ENCODE data around the gene CSKMT. TPM values are rescaled to one million over a fixed set of nuclear protein-coding genes. Genes with fewer than 3 reads are reported as not detected.
A peak's percentile ranks its signal among the peaks of the same experiment; 100 is the strongest.
"Not testable (repeated sequence)": the region's sequence is repeated elsewhere in the genome, so short reads cannot be mapped to it uniquely, and the experiment has no call there.

The CSKMT gene
- total and polyA plus RNA-seq, 5 donors from 2014 or later = 1.9 to 12.3 (median 3.1) TPM

- not testable (repeated sequence) for DNase-seq; H3K36me3 Mint-ChIP-seq; H3K27ac Mint-ChIP-seq; H3K9me3 Mint-ChIP-seq; H3K9me3 ChIP-seq (ENCODE audit: control insufficient read depth in 2 of 2, low read length in 2 of 2); ATAC-seq (ENCODE audit: low read depth in 2 of 2); H3K27ac ChIP-seq (ENCODE audit: insufficient read depth, low read length, poor library complexity, severe bottlenecking); H3K27me3 ChIP-seq (ENCODE audit: control insufficient read depth, insufficient read depth, low read length); H3K4me3 ChIP-seq (ENCODE audit: low read depth, low read length); H3K4me3 Mint-ChIP-seq; H3K36me3 ChIP-seq (ENCODE audit: control insufficient read depth, insufficient read depth, low read length); H3K27me3 Mint-ChIP-seq
- H3K4me1 Mint-ChIP-seq = peaks cover 0 to 35% (median 18%) of the 10 kb centered on the region in 4 donors
- peaks cover 27% of the 10 kb centered on the region for H3K4me1 ChIP-seq (ENCODE audit: control insufficient read depth, insufficient read depth, low read length, poor library complexity, severe bottlenecking)
Measured at GRCh38 chr11:62703921-62704320, 38.8 kb downstream of the CSKMT start.

- Mint-ChIP-seq H3K27ac (peak overlapping the region; percentile 56 to 92 (median 86)), H3K4me1 (peaks cover 0 to 49% (median 22%) of the 10 kb centered on the region in 4 donors), H3K4me3 (peak overlapping the region; percentile 90 to 93 (median 91)), H3K9me3 (no peaks in the 10 kb centered on the region), H3K36me3 (no peaks in the 10 kb centered on the region), H3K27me3 (no peaks in the 10 kb centered on the region)
- H3K27ac ChIP-seq (ENCODE audit: insufficient read depth, low read length, poor library complexity, severe bottlenecking) = peak overlapping the region; percentile 83
- DNase-seq = no peak
- H3K4me1 ChIP-seq (ENCODE audit: control insufficient read depth, insufficient read depth, low read length, poor library complexity, severe bottlenecking) = peaks cover 38% of the 10 kb centered on the region
- no peak for ATAC-seq (ENCODE audit: low read depth in 2 of 2)
- H3K27me3 ChIP-seq (ENCODE audit: control insufficient read depth, insufficient read depth, low read length) = no peaks in the 10 kb centered on the region
- no peaks in the 10 kb centered on the region for H3K9me3 ChIP-seq (ENCODE audit: control insufficient read depth in 2 of 2, low read length in 2 of 2)
- H3K36me3 ChIP-seq (ENCODE audit: control insufficient read depth, insufficient read depth, low read length) = no peaks in the 10 kb centered on the region
- H3K4me3 ChIP-seq (ENCODE audit: low read depth, low read length) = peak overlapping the region; percentile 86
Measured at GRCh38 chr11:62705413-62705812, 40.3 kb downstream of the CSKMT start.

GRCh38 chr11:62705880-62706849 lies 41.1 kb downstream of the CSKMT start:
- no peaks in the 10 kb centered on the region for H3K9me3 ChIP-seq (ENCODE audit: control insufficient read depth in 2 of 2, low read length in 2 of 2)
- no peaks in the 10 kb centered on the region for H3K36me3 ChIP-seq (ENCODE audit: control insufficient read depth, insufficient read depth, low read length)
- H3K27ac ChIP-seq (ENCODE audit: insufficient read depth, low read length, poor library complexity, severe bottlenecking) = peak overlapping the region; percentile 83
- peak; percentile 91 to 94 (median 93) for DNase-seq
- peak overlapping the region; percentile 91 to 93 (median 92) for H3K4me3 Mint-ChIP-seq
- peak; percentile 66 to 75 for ATAC-seq (ENCODE audit: low read depth in 2 of 2)
- H3K4me3 ChIP-seq (ENCODE audit: low read depth, low read length) = peak overlapping the region; percentile 86
- no peaks in the 10 kb centered on the region for H3K27me3 Mint-ChIP-seq
- no peaks in the 10 kb centered on the region for H3K27me3 ChIP-seq (ENCODE audit: control insufficient read depth, insufficient read depth, low read length)
- no peaks in the 10 kb centered on the region for H3K9me3 Mint-ChIP-seq
- H3K36me3 Mint-ChIP-seq = no peaks in the 10 kb centered on the region
- peaks cover 0 to 53% (median 22%) of the 10 kb centered on the region in 4 donors for H3K4me1 Mint-ChIP-seq
- peaks cover 41% of the 10 kb centered on the region for H3K4me1 ChIP-seq (ENCODE audit: control insufficient read depth, insufficient read depth, low read length, poor library complexity, severe bottlenecking)
- H3K27ac Mint-ChIP-seq = peak overlapping the region; percentile 56 to 92 (median 86)

- Mint-ChIP-seq H3K4me3 (peak overlapping the region; percentile 91 to 93 (median 92)), H3K27ac (peak overlapping the region; percentile 5 to 76 (median 76)), H3K27me3 (no peaks in the 10 kb centered on the region), H3K9me3 (no peaks in the 10 kb centered on the region), H3K36me3 (no peaks in the 10 kb centered on the region), H3K4me1 (peaks cover 0 to 53% (median 22%) of the 10 kb centered on the region in 4 donors)
- peak overlapping the region; percentile 83 for H3K27ac ChIP-seq (ENCODE audit: insufficient read depth, low read length, poor library complexity, severe bottlenecking)
- H3K36me3 ChIP-seq (ENCODE audit: control insufficient read depth, insufficient read depth, low read length) = peaks cover 4% of the 10 kb centered on the region
- no peak for ATAC-seq (ENCODE audit: low read depth in 2 of 2)
- no peak for DNase-seq
- peaks cover 41% of the 10 kb centered on the region for H3K4me1 ChIP-seq (ENCODE audit: control insufficient read depth, insufficient read depth, low read length, poor library complexity, severe bottlenecking)
- no peaks in the 10 kb centered on the region for H3K27me3 ChIP-seq (ENCODE audit: control insufficient read depth, insufficient read depth, low read length)
- no peaks in the 10 kb centered on the region for H3K9me3 ChIP-seq (ENCODE audit: control insufficient read depth in 2 of 2, low read length in 2 of 2)
- peak overlapping the region; percentile 46 for H3K4me3 ChIP-seq (ENCODE audit: low read depth, low read length)
Measured at GRCh38 chr11:62706850-62707247, 41.7 kb downstream of the CSKMT start.

GRCh38 chr11:62707277-62707861 lies 42.3 kb downstream of the CSKMT start, which contains the start of the genes BSCL2 and GNG3:
Gene BSCL2 (minus strand): TSS chr11:62707424. CDS start chr11:62707195, 229 bp downstream.
Gene GNG3 (plus strand): TSS chr11:62707676. CDS start chr11:62708296, 620 bp downstream.
- Mint-ChIP-seq H3K36me3 (peaks cover 4% of the 10 kb centered on the region), H3K27me3 (no peaks in the 10 kb centered on the region), H3K27ac (peak within 1 kb of the TSS; percentile 95 to 100 (median 99)), H3K4me3 (peak within 1 kb of the TSS; percentile 91 to 99 (median 92)), H3K4me1 (peaks cover 0 to 57% (median 26%) of the 10 kb centered on the region in 4 donors), H3K9me3 (no peaks in the 10 kb centered on the region)
- Histone ChIP-seq H3K4me1 (ENCODE audit: control insufficient read depth, insufficient read depth, low read length, poor library complexity, severe bottlenecking) (peaks cover 43% of the 10 kb centered on the region), H3K4me3 (ENCODE audit: low read depth, low read length) (peak within 1 kb of the TSS; percentile 95), H3K36me3 (ENCODE audit: control insufficient read depth, insufficient read depth, low read length) (peaks cover 9% of the 10 kb centered on the region), H3K27ac (ENCODE audit: insufficient read depth, low read length, poor library complexity, severe bottlenecking) (peak within 1 kb of the TSS; percentile 95), H3K9me3 (ENCODE audit: control insufficient read depth in 2 of 2, low read length in 2 of 2) (no peaks in the 10 kb centered on the region), H3K27me3 (ENCODE audit: control insufficient read depth, insufficient read depth, low read length) (no peaks in the 10 kb centered on the region)
- no peak for ATAC-seq (ENCODE audit: low read depth in 2 of 2)
- DNase-seq = no peak

- peaks cover 17% of the 10 kb centered on the region for H3K36me3 ChIP-seq (ENCODE audit: control insufficient read depth, insufficient read depth, low read length)
- H3K27ac Mint-ChIP-seq = peak overlapping the region; percentile 95 to 100 (median 99)
- no peaks in the 10 kb centered on the region for H3K27me3 ChIP-seq (ENCODE audit: control insufficient read depth, insufficient read depth, low read length)
- H3K27me3 Mint-ChIP-seq = no peaks in the 10 kb centered on the region
- H3K36me3 Mint-ChIP-seq = peaks cover 5% of the 10 kb centered on the region
- no peak for ATAC-seq (ENCODE audit: low read depth in 2 of 2)
- H3K4me1 ChIP-seq (ENCODE audit: control insufficient read depth, insufficient read depth, low read length, poor library complexity, severe bottlenecking) = peaks cover 53% of the 10 kb centered on the region
- H3K27ac ChIP-seq (ENCODE audit: insufficient read depth, low read length, poor library complexity, severe bottlenecking) = peak overlapping the region; percentile 95
- no peaks in the 10 kb centered on the region for H3K9me3 Mint-ChIP-seq
- H3K4me3 ChIP-seq (ENCODE audit: low read depth, low read length) = peak overlapping the region; percentile 95
- DNase-seq = no peak
- H3K4me1 Mint-ChIP-seq = peaks cover 9 to 67% (median 35%) of the 10 kb centered on the region in 4 donors
- H3K4me3 Mint-ChIP-seq = peak overlapping the region; percentile 83 to 99 (median 94)
- no peaks in the 10 kb centered on the region for H3K9me3 ChIP-seq (ENCODE audit: control insufficient read depth in 2 of 2, low read length in 2 of 2)
Measured at GRCh38 chr11:62708392-62708791, 43.3 kb downstream of the CSKMT start.

GRCh38 chr11:62708793-62709192 lies 43.7 kb downstream of the CSKMT start:
- peaks cover 5% of the 10 kb centered on the region for H3K36me3 Mint-ChIP-seq
- H3K9me3 Mint-ChIP-seq = no peaks in the 10 kb centered on the region
- H3K36me3 ChIP-seq (ENCODE audit: control insufficient read depth, insufficient read depth, low read length) = peaks cover 20% of the 10 kb centered on the region
- peak overlapping the region; percentile 92 to 99 (median 95) for H3K4me3 Mint-ChIP-seq
- H3K4me3 ChIP-seq (ENCODE audit: low read depth, low read length) = peak overlapping the region; percentile 95
- peak overlapping the region; percentile 95 for H3K27ac ChIP-seq (ENCODE audit: insufficient read depth, low read length, poor library complexity, severe bottlenecking)
- H3K27me3 ChIP-seq (ENCODE audit: control insufficient read depth, insufficient read depth, low read length) = no peaks in the 10 kb centered on the region
- DNase-seq = peak in 2 of 3 donors; percentile 36 to 73
- no peaks in the 10 kb centered on the region for H3K27me3 Mint-ChIP-seq
- no peaks in the 10 kb centered on the region for H3K9me3 ChIP-seq (ENCODE audit: control insufficient read depth in 2 of 2, low read length in 2 of 2)
- H3K27ac Mint-ChIP-seq = peak overlapping the region; percentile 95 to 100 (median 99)
- H3K4me1 ChIP-seq (ENCODE audit: control insufficient read depth, insufficient read depth, low read length, poor library complexity, severe bottlenecking) = peaks cover 56% of the 10 kb centered on the region
- ATAC-seq (ENCODE audit: low read depth in 2 of 2) = peak; percentile 9 to 16
- peaks cover 9 to 71% (median 37%) of the 10 kb centered on the region in 4 donors for H3K4me1 Mint-ChIP-seq

Measured in CD4-positive, CD25-positive, alpha-beta regulatory T cell (primary cell).